ENCODE results near the gene INPP5B.

Gene INPP5B

DNA sequence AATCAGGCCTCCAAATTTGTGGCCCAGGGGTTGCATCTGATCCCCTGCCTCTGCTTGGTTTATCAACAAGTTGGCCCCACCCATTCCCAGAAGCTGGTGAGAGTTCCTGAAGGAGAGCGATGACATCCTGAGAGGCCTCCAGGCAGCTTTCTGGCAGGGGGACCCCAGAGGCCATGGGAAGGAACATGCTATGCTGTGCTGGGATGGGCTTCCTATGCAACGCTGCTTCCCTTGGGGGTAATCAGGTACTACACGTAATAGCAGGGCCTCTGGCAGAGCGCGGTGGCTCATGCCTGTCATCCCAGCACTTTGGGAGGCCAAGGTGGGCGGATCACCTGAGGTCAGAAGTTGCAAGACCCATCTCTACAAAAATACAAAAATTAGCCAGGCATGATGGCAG lies 79.1 kb downstream of the INPP5B start:
- no peak for DNase-seq
- ATAC-seq, result no peak

DNA sequence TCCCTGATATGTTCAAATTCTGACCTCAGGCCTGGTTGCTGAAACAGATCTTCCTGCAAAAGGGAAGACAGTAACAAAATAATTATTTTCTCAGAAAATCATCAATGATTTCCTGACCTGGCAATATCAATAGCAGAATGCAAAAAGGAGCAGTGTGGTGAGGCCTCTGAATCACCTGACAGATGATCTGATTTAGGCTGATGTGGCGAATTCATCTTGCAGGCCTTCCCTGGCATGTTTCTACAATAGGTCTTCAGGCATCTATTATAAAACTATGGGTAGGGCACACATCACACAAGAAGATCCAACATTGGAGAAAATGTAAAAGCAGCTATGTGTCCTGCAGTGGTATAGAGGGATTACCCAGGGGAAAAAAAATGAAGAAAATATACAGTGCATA lies 80.4 kb downstream of the INPP5B start:
- DNase-seq, result no peak
- no peak for ATAC-seq

DNA sequence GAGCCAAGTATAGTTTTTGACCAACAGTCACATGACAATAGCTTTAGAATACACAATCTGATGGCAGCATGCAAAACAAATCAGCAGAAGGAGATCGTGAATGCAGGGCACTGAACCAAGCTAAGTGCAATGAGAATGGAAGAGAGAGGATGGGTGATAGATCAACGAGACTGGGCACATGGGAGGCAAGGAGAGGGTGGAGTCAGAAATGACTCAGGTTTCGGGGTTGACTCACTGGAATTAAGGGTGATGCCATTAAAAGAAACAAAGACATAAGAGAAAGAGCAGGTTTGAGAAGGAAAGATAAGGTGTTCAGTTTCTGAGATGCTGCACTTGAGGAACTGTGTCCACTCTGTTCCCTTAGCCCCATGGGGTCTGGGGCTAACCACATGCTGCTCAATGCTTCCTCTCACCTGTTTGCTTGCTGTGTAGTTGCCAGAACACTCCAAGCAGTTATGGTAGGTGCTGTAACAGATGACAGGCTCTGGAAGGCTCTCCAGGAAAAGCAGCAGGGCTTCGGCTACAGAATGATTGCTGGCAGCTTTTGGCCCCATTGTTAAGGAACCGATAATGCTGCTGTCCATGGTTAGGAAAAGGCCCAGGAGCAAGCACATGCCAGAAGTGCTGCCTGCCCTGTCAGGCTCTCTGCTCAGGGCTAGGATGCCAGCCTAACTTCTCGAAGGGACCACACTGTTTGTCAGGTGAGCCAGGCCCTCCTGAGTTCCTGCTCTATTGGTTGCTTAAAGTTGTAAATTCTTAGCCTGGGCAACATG lies 81.3 kb downstream of the INPP5B start:
- DNase-seq, result peak; percentile 46
- ATAC-seq, result peak; percentile 88

DNA sequence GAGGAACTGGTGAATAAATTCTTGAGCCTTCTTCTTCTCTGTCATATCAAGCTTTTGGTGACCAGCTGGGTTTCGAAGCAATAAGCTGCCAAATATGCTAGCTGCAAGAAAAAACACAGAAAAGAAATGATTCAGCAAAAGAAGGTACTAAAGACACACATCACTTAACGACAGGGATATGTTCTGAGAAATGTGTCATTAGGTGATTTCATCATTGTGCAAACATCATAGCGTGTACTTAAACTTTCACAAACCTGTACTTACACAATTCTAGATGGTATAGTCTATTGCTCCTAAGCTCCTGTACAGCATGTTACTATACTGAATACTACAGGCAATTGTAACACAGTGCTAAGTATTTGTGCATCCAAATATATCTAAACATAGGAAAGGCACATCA lies 84.5 kb downstream of the INPP5B start:
- ATAC-seq, result no peak
- no peak for DNase-seq

DNA sequence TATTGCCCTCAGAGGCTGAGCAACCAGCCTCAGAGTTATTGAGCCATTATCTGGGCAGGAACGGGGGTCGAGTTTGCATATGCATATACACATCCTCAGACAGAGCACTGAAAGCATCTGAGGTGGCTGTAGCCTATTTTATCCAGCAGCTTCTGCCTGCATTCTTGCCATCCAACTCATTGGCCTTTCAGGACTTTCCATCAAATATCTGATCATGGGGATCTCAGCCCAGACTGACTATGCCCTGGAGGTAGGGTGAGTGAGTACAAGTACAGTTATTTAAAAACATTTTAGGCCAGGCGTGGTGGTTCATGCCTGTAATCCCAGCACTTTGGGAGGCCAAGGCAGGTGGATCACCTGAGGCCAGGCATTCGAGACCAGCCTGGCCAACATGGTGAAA lies 85.7 kb downstream of the INPP5B start:
- DNase-seq, result no peak

DNA sequence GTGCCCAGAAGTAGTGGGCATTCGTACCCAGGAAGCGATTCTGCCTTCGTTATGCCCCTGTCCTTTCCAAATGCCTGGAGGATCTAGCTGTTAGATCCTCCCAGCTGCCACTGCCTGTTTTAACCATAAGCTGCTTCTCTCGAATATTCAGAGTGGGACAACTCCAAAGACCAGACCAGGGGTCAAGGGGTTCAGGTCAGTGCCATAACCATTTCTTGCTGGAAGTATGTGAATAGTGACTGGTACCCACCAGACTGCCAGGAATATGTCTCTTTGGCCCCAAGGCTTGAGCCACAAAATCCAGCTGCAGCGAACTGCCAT lies 86.5 kb downstream of the INPP5B start:
- no peak for ATAC-seq

More for the DNA sequence above, 85.7 kb downstream of the INPP5B start:
- ATAC-seq, result no peak

DNA sequence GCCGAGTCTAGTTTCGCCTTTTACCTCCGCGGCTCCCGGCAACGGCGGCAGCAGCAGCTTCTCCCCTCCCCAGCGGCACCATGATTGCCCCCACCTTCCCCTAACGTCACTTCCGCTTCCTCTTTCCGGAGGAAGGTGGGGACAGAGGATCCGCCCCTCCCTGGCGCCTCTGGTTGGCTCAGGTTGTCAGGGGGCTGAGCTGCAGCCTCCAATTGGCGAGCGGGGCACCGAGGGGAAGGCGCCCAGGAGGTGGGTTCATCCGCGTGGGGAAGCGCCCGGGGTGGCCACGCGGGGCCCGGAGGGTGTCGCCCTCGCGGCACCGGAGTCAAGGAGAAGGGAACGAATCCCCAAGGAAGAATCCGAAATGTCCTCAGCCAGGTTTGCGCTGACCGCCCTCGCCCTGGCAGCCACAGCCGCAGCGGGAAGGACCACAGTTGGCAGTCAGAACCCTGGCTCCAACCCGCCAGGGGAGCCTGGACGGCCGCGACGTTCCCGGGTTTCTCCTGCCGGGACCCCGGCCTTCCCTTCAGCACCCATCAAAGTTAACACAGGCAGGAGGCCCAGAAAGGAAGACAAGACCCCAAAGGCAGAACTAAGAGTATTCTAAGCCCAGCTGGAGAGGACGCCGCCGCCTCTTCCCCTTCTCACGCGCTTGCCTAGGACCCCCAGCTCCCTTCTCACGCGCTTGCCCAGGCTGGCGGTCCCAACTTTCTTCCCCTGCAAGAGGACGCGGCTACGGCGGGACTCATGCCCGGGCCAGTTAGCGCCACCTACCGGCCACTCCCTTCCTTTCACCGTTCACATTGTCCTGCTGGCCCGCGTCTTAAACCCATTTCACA lies 87.1 kb downstream of the INPP5B start, which contains the start of gene MTF1:
Gene MTF1 (minus strand): TSS at position 86 of the 839 bp plus-strand sequence. CDS start 1,934 bp downstream, outside the sequence.
- peak; percentile 96 for DNase-seq
- ATAC-seq, result peak; percentile 98

More for the DNA sequence above, 86.5 kb downstream of the INPP5B start:
- DNase-seq, result no peak

DNA sequence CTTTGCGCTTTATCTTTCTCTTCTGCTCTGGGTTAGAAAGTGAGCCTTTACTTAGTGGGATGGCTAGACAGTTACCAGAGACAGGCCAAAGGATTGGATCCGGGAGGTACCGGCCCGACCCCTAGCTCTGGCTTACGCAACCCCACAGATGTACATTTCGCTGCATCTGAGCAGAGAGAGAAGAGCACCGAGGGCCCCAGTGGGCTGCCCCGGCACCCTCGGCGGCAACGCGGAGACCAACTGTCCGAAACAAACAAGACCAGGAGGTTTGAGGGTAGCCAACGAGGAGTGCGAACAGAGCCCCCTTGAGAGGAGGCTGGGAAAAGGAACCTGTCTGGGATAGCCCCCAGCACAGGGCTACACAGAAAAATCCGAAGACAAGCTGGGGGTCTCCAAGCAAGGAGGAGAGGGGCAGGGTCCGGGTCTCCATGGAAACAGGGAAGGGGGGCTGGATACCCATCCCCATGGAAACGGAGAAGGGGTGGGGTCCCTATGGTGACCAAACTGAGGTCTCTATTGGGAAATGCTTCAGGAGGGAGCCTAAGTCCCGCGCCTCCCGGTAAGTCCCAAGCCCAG lies 87.8 kb downstream of the INPP5B start:
- ATAC-seq, result no peak
- DNase-seq, result no peak

DNA sequence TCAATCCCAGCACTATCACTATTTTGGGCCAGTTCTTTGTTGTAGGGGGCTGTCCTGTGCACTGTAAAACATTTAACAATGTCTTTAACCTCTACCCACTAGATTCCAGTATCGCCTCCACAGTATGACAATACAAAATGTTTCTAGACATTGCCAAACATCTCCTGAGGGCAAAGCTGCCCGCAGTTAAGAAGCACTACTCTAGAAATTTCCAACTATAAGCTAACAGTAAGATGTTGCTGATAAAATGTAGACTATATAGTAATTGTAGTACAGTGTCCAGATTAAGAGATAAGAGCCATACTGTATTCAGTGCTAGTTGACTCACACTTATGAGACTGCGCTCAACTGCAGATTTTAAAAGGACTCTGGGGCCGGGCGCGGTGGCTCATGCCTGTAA lies 92.4 kb downstream of the INPP5B start:
- ATAC-seq, result no peak
- no peak for DNase-seq

DNA sequence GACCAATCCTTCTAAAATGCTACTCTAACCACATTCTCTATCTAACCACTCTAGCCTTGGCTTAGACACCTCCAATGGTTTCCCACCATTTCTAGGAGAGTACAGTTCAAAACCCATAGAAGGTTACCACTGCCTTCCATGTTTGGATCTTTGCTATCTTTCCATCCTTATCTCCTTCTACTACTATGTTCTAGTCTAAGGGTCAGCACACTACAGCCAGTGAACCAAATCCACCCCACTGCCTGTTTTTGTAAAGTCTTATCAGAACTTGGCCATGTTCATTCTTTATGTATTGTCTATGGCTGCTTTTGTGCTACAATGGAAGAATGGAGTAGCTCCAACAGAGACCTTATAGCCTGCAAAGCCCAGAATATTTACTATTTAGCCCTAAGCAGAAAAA lies 93.7 kb downstream of the INPP5B start:
- no peak for ATAC-seq
- DNase-seq, result no peak

DNA sequence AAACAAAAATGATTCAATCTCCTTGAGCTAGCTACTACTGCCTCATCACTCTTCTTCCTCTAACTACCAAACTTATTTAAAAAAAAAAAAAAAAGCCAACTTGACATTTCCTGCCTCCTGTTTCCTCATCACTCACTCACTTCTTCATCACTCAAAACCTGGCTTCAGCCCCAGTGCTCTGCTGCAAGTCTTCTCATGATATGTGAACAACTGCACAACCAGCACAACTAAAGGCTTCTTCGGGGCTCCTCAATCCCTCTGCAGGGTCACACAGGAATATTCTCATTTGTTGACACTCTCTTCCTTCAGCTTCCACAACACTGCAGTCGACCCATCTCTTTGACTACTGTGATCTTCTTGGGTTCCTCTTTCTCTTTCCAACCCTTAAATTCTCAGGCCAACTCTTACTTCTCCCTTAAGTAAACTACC lies 95.1 kb downstream of the INPP5B start:
- no peak for ATAC-seq
- no peak for DNase-seq

DNA sequence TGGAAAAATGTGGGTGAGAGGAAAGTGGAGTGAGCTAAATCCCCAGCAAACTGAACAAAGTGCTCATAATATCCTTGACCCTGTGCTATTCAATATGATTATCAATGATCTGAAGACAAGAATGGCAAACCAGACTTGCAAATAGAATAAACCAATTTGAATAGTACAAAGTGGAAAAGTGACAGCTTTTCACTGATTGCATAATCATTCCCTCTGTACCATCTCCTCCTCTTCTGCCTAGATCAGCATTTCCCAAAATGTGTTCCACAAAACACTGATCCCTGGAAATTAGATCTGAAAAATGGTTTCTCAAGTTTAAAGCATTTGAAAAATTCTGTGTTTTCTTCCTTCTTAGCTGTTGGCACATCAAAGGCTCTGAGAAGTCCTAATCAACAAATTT lies 95.6 kb downstream of the INPP5B start:
- ATAC-seq (no peak), DNase-seq (no peak)

DNA sequence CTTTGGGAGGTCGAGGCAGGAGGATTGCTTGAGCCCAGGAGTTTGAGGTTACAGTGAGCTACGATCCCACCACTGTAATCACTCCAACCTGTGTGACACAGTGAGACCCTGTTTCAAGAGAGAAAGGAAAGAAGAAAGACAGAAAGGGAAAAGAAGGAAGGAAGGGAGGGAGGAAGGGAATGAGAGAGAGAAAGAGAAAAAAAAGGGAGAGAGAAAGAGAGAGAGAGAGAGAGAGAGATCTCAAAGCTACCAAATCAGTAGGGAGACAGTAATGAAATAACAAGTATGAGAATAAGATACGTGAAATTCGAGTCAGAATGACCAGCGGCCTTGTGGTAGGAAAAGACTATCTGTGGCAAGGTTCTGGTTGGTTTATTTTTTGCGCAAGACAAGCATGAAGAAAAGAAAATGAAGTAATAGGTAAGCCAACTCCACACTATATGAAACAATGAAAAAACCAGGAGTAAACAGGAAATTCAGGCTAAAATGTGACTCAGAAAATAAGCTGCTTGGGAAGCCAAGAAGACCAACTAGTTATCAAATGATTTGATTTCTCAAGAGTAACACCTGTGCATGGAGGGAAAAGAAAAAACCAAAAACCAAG lies 96.4 kb downstream of the INPP5B start:
- ATAC-seq, result no peak
- no peak for DNase-seq

DNA sequence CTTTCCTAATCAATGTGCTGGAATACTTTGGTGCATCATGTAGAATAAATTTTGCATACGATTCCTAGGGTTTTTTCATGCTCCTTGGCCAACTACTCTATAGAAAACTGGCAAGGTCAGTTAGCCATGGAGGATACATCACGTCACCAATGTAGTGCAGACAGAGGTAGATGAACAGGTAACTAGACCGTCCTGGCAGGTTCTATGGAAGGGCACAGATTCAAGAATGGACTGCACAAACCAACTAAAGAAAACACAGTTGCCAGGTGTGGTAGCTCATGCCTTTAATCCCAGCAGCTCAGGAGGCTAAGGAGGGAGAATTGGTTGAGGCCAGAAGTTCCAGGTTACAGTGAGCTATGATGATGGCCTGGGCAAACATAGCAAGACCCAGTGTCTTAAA lies 97.4 kb downstream of the INPP5B start:
- ATAC-seq (no peak), DNase-seq (no peak)

DNA sequence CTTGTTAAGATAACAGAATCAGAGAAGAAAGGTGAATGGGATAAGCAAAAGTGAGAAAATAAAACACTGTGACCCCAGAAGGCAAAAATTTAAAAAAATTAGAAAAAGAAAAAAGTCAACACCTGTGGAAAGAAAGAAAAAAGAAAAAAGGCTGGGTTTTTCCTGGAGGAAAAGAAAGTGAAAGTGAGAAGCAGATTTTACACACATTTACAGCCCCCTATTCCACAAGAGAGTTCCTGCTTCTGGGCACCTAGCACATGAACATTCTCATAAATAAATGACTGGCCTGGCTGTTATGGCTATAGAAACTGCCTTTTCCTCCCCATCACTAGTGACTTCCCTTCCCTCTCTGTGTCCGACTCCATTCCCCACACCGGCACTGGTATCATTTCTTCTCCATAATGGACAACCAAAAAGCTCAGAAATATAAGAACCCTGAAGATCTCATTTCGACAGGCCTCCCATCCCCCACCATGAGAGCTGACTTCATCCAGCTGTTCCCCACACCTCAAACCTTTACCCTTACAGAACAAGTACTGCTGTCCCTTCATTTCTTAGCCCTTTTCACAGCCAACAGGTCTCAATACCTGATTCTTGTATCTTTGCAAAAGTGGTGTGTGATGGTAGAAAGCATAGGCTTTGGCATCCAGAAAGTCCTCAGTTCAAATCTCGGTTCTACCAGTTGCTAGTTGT lies 100.1 kb downstream of the INPP5B start:
- DNase-seq, result no peak
- ATAC-seq, result no peak

DNA sequence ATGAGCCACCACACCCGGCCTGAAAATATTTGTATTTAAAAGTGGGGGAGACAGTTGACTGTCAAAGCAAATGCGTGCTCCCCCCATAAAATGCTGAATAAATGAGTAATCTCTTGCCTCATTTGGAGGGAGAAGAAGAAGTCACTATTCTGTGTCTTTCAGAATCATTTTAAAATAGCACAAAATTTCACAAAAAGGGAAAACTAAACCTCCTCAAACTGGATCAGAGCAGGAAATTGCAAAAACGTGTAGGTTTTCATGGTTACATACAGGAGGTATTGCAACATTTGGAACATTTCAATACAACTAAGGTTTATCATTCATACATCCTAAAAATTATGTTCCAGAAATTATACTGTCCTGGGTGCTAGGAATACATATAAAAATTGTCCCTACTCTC lies 101.1 kb downstream of the INPP5B start:
- DNase-seq (no peak), ATAC-seq (no peak)

DNA sequence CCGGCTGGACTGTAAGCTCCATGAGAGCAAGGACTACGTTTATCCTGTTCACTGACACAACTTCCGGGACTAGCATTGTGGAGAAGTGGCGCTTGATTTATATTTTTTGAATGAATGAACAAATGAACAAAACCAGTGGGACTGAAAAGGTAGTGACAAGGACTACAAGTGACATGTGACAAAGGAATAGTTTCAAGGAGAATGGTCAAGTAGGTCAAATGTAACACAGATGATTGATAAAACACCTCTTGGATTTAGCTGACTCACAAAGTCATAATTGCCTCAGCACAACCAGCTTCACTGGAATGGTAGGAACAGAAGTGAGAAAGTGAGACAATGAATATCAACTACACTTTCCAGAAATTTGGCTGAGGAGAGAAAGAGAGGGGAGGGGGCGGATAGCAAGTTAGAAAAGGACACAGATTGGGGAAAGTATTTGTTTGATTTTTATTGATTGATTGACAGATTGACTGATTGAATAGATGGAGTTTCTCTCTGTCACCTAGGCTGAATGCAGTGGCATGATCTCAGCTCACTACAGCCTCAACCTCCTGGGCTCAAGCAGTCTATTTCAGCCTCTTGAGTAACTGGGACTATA lies 101.7 kb downstream of the INPP5B start:
- no peak for DNase-seq
- no peak for ATAC-seq

DNA sequence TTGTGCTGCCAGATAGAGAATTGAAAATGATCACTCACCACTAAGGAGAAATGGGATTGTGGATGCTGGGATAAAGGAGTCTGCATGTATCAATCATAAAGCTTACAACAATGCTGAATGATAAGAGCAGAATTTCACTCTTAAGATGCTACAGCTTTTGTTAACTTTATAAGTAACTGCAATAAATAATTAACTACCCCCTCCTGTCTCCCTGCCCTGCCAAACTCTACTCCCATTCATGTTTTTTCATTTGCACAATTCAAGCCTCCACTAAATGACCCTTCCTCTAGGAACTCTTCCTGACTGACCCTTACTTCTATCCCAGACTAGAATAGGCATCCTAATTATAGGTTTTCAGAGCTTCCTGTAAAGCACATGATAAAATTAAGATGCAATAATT lies 102.3 kb downstream of the INPP5B start:
- no peak for ATAC-seq
- DNase-seq, result no peak

DNA sequence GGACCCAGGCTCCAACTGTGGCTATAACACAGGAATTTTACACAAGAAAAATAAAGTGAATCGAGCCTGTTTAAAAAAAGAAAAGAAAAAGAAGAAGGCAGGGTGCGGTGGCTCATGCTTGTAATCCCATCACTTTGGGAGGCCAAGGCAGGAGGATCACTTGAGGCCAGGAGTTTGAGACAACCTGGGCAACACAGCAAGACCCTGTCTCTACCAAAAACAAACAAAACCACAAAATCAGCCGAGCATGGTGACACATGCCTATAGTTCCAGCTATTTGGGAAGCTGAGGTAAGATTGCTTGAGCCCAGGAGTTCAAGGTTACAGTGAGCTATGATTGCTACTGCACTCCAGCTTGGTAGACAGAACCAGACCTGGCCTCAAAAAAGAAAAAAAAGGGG lies 105.2 kb downstream of the INPP5B start:
- ATAC-seq (no peak), DNase-seq (no peak)

DNA sequence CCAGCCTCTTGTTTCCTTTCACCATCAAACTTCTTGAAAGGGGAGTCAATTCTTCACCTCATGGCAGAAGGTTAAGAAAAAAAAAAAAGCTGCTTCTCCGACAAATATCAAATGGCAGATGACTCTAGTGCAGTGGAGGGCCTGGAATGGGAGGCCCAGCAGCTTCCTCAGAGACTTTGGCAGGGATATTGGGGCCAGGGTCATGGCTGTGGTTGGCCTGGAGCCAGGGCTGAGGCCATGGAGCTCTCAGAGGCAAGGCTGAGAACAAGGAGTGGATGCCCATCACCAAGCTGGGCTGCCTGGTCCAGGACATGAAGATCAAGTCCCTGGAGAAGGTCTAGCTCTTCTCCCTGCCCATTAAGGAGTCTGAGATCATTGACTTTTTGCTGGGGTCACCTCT lies 106.1 kb downstream of the INPP5B start:
- ATAC-seq (no peak), DNase-seq (no peak)

DNA sequence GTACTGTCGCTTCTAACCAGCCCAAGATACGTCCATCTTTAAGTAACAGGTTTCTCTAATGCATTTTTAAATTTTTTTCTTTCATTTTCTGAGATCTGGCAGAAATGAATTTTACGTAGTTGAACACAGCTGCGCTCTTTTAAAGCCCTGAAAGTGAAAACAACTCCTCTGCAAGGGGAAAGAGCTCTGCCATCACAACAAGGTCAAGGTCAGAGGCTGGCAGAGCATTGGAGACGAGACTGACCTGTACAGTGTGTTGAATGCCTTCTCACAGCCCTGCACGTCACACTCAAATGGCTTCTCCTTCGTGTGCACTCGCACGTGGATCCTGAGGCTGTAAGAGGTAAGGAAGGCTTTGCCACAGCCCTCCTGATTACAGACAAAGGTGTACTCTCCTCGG lies 107.2 kb downstream of the INPP5B start:
- no peak for ATAC-seq
- no peak for DNase-seq

DNA sequence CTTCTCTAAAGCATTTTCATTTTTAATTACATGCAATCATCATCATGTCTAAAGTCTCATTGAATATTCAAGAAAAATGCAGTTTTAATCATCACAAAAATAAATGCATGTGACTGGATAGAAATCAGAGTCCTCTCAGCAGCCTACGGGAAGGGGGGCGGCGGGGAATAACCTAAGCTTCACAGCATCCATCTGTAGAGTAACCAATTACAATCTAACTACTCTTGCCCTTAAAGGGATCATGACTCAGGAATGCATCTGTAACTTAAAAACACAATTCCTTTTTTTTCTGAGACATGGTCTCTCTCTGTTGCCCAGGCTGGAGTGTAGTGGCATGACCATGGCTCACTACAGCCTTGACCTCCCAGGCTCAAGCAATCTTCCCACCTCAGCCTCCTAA lies 110.1 kb downstream of the INPP5B start:
- ATAC-seq (no peak), DNase-seq (no peak)
